Adrenal gland (tissue), 12 donors: ENCODE data around the gene CREBBP. TPM values are rescaled to one million over a fixed set of nuclear protein-coding genes. Genes with fewer than 3 reads are reported as not detected.

Experiments
- DNase-seq, 7 donors: peaks; one replicate each; pipeline ENCODE4 v3.0.0-alpha.2; 2019 to 2020
- H3K27ac ChIP-seq, 5 donors: fragments of 200-600 bp; sonication (generic) in 4 of 5; 1 replicate in 3 of 5; 2 replicates in 2 of 5; pipeline versions ENCODE4 v1.5.1 to v1.8.0; 2016 to 2020; ENCODE audit warnings: mild to moderate bottlenecking in 1 of 5
- H3K27me3 ChIP-seq: fragments of 200-600 bp; 2 replicates; pipeline ENCODE4 v1.8.0; 2021
- H3K36me3 ChIP-seq, 2 donors: fragments of 200-600 bp; replicated peaks in 1 of 2; 1 replicate in 1 of 2; 2 replicates in 1 of 2; pipeline versions ENCODE4 v1.5.1 to v1.8.0; 2018 to 2022
- H3K4me1 ChIP-seq, 2 donors: fragments of 200-600 bp; replicated peaks in 1 of 2; 1 replicate in 1 of 2; 2 replicates in 1 of 2; pipeline versions ENCODE4 v1.5.1 to v1.8.0; 2018 to 2021
- H3K4me3 ChIP-seq, 4 donors: fragments of 200-600 bp; sonication (generic) in 3 of 4; one replicate each; pipeline ENCODE4 v1.5.1; 2016 to 2018
- H3K9me3 ChIP-seq, 3 donors: fragments of 200-600 bp; sonication (generic) in 1 of 3; replicated peaks in 1 of 3; 1 replicate in 2 of 3; 2 replicates in 1 of 3; pipeline versions ENCODE4 v1.5.1 to v1.8.0; 2016 to 2021
- POLR2A ChIP-seq, 2 donors: fragments of 450-650 bp; IDR thresholded peaks; one replicate each; pipeline ENCODE4 v1.6.1; 2017; ENCODE audit warnings: antibody characterized with exemption in 2 of 2, mild to moderate bottlenecking in 2 of 2, moderate library complexity in 1 of 2
- WGBS, 4 donors: extraction: QIAGEN DNeasy Blood & Tissue Kit in 2 of 4; methylation state at CpG; one replicate each; pipeline versions ENCODE4 v1.1.5 to v1.1.7; 2013 to 2017; 5-methylcytosine and 5-hydroxymethylcytosine counted together
- intact Hi-C, 2 donors: fragments of 100-400 bp; cut with DNase I; formaldehyde crosslinking; loops; one replicate each; pipeline versions ENCODE4 v1.14.1 to v1.15.0; 2022 to 2023
- polyA plus RNA-seq, 3 donors: library from polyadenylated mRNA; stranded (reverse); fragments of 200-250 nt in 2 of 3; fragments of 350-450 nt in 1 of 3; fragmentation: Illumina TruSeq in 1 of 3; extraction: RNeasy Lipid Tissue Mini Kit (QIAGEN cat#74804) in 1 of 3; gene quantifications; one replicate each; pipeline ENCODE4 v1.2.3, GENCODE V29; 2013 to 2014
- total RNA-seq, 9 donors: library from RNA; depleted of rRNA in 4 of 9; stranded (reverse); fragments of >200 nt in 4 of 9; fragments of 120-200 nt in 1 of 9; fragmentation: NEBNext Ultra II Directional in 1 of 9; extraction: Animal tissue kit (Norgen Biotek cat#: 25700) in 1 of 9; gene quantifications; one replicate each; pipeline versions ENCODE4 v1.1.0 to v1.2.4, GENCODE V29; 2013 to 2023
- TF ChIP-seq, protein P1 (sequence below), 6 experiments: fragments of 450-650 bp in 4 of 6; fragments of 200-600 bp in 2 of 6; sonication (generic) in 1 of 6; IDR thresholded peaks; 1 replicate in 5 of 6; 2 replicates in 1 of 6; pipeline versions ENCODE4 v1.5.1 to v1.8.0; 2016 to 2021; ENCODE audit warnings: antibody characterized with exemption in 6 of 6, mild to moderate bottlenecking in 2 of 6, moderate library complexity in 1 of 6
- donor health status: healthy with polysubstance abuse.
- donor health status: Bipolar disorder and iron deficiency.
- donor health status: DM: yes; HTN: yes; CAD: no.
- donor health status: DM: no; HTN: no; CAD: no.
- donor health status: DM: no; HTN: no; CAD: no.
- donor health status: DM: yes; HTN: yes; CAD: no.

CREBBP gene
- total and polyA plus RNA-seq, 12 donors: 13.7 to 67.7 (median 44.1) TPM

DNA sequence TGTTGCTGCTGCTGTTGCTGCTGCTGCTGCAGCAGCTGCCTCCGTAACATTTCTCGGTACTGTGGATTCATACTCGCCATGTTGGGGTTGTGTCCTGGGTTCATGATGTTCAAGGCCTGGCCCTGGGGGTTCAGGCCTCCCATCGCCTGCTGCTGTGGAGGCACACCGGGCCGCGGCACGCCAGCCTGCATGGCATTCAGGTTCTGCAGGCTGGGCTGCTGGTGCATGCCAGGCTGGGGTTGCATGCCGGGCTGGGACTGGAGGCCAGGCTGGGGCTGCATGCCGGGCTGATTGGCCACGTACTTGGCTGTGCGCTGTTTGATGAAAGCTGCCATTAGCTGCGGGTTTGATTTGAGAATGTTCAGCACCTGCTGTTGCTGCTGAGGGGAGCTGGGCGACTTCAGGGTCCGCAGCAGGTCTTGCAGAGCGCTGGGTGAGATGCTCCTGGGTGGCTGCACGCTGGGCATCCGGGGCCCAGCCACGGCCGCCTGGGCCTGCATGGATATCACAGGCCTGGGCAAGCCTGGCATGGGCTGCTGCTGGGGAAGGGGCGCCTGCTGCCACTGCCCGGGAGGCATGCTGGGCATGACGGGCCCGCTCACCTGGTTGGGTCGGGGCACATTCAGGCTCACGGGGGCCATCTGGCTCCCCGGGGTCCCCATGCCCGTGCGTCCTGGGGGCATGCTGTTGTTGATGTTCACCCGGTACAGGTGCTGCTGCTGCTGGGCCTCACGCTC is 151.9 kb downstream of the CREBBP start:
- TF ChIP-seq POLR2A (IDR thresholded peaks at IDR 0.05): no peak
- TF ChIP-seq, protein P1, sequence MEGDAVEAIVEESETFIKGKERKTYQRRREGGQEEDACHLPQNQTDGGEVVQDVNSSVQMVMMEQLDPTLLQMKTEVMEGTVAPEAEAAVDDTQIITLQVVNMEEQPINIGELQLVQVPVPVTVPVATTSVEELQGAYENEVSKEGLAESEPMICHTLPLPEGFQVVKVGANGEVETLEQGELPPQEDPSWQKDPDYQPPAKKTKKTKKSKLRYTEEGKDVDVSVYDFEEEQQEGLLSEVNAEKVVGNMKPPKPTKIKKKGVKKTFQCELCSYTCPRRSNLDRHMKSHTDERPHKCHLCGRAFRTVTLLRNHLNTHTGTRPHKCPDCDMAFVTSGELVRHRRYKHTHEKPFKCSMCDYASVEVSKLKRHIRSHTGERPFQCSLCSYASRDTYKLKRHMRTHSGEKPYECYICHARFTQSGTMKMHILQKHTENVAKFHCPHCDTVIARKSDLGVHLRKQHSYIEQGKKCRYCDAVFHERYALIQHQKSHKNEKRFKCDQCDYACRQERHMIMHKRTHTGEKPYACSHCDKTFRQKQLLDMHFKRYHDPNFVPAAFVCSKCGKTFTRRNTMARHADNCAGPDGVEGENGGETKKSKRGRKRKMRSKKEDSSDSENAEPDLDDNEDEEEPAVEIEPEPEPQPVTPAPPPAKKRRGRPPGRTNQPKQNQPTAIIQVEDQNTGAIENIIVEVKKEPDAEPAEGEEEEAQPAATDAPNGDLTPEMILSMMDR (IDR thresholded peaks at IDR 0.05): no peak
- 87 to 95% (median 94%) methylated on average over 5 to 31 of the region's 31 CpGs for WGBS, 4 donors
- H3K27me3 ChIP-seq: no peaks in the 10 kb centered on the region
- DNase-seq: no peak
- intact Hi-C loops: no loop called here
- no peaks in the 10 kb centered on the region for H3K4me1 ChIP-seq
- H3K4me3 ChIP-seq: no peak overlapping the region
- peaks cover 0 to 57% of the 10 kb centered on the region in 2 donors for H3K36me3 ChIP-seq
- H3K27ac ChIP-seq: no peak overlapping the region
- H3K9me3 ChIP-seq: no peaks in the 10 kb centered on the region

DNA sequence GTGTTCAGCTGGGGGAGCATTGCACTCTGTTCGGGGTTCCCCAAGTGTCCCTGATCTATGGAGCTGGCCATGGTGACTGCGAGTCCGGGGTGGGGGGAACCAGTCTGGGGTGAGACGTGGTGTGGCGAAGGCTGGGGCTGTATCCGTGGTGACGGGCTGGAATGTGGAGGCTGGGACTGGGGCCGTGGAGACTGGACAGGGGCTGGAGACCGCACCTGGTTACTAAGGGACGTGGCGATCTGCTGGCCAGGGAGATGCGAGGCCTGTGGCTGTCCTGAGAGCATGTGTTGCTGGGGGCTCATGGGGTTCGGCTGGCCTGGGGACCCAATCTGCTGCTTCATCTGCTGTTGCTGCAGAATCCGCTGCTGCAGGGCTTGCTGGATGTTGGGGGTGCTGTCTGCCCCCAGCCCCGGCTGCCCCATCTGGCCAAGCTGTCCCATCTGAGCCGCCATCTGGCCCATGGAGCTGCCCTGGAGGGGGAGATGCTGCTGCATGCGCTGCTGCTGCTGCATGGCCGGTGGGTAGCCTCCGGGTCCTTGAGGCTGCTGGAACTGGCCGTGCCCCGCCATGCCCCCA is 152.6 kb downstream of the CREBBP start:
- no peak overlapping the region for H3K4me3 ChIP-seq
- H3K27ac ChIP-seq: no peak overlapping the region
- intact Hi-C loops: no loop called here
- peaks cover 0 to 54% of the 10 kb centered on the region in 2 donors for H3K36me3 ChIP-seq
- no peak for DNase-seq
- no peaks in the 10 kb centered on the region for H3K27me3 ChIP-seq
- TF ChIP-seq, protein P1 (IDR thresholded peaks at IDR 0.05): no peak
- no peaks in the 10 kb centered on the region for H3K9me3 ChIP-seq
- H3K4me1 ChIP-seq: no peaks in the 10 kb centered on the region
- WGBS, 4 donors: 85 to 96% (median 91%) methylated on average over 4 to 21 of the region's 21 CpGs

DNA sequence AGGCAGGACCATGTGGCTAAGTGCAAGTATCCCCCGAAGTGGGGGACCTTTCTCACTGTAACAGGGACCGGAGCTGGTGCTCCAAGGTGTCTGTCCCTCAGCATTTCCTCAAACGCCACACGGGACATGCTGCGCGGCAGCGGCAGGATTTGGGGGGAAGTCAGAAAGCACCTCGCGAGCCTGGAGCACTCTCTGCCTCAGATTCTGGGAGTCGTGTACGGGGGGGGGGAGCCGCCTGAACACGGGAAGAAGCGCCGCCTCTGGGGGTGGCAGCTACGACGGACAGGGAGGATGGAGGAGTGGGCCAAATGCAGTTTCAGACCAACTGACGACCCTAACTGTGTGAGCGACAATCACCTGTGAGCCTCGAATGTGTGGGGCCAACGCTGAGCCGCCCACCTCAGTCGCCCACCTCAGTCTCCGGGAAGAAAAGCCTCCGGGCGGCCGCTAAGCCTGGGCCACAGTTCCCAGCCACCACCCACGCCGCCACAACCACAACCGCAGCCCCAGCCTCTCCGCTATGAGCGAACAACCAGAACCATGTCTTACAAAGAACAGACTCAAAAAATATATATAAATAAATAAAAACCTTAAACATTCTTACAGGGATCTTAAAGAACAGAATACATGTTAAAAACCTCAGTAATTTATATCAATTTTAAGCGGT is 154.4 kb downstream of the CREBBP start:
- intact Hi-C loops: no loop called here
- H3K4me3 ChIP-seq: no peak overlapping the region
- H3K4me1 ChIP-seq: no peaks in the 10 kb centered on the region
- DNase-seq: no peak
- TF ChIP-seq, protein P1 (IDR thresholded peaks at IDR 0.05): no peak
- TF ChIP-seq POLR2A (IDR thresholded peaks at IDR 0.05): no peak
- H3K9me3 ChIP-seq: no peaks in the 10 kb centered on the region
- peaks cover 0 to 37% of the 10 kb centered on the region in 2 donors for H3K36me3 ChIP-seq
- WGBS, 4 donors: 94 to 95% (median 94%) methylated on average over 29 to 33 of the region's 33 CpGs
- no peak overlapping the region for H3K27ac ChIP-seq
- no peaks in the 10 kb centered on the region for H3K27me3 ChIP-seq

DNA sequence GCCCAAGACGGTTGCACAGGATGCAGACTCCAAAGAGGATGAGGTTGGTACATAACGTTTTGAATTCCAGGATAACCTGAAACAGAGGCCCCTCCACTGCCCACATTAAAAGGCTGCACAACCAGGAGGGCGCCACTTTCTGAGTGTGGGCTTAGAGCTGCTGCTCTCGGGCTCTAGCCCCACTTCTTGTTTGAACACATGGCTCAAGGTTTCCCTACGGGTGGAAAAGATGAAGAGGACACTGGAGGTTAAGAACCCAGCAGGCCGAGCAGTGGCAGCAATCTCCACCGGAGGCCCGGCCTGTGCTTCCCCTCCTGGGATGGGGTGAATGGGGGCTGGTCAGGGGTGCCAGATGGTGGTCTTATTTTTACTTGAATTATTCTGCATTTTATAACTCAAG is 155.2 kb downstream of the CREBBP start:
- WGBS, 4 donors: 62 to 86% (median 79%) methylated on average over 3 to 8 of the region's 8 CpGs
- TF ChIP-seq, protein P1 (IDR thresholded peaks at IDR 0.05): no peak
- TF ChIP-seq POLR2A (IDR thresholded peaks at IDR 0.05): no peak
- H3K4me3 ChIP-seq: no peak overlapping the region
- DNase-seq: no peak
- H3K4me1 ChIP-seq: no peaks in the 10 kb centered on the region
- H3K27me3 ChIP-seq: no peaks in the 10 kb centered on the region
- intact Hi-C loops: no loop called here
- no peaks in the 10 kb centered on the region for H3K9me3 ChIP-seq
- peaks cover 0 to 28% of the 10 kb centered on the region in 2 donors for H3K36me3 ChIP-seq
- H3K27ac ChIP-seq: no peak overlapping the region
